A549 (cell line): ENCODE measurements around the gene WBP11. TPM values are rescaled to one million over a fixed set of nuclear protein-coding genes. Genes with fewer than 3 reads are reported as not detected.

Experiments used
- ATAC-seq, 2 experiments: fragments of 200-7000 bp in 1 of 2; fragments of >200 bp in 1 of 2; cut with Nextera tagmentation in 1 of 2; cut with Tn5 transposase in 1 of 2; 3 replicates each; pipeline versions ENCODE4 v1.8.0 to v1.9.1; 2018 to 2020; ENCODE audit warnings: mild to moderate bottlenecking in 1 of 2, moderate library complexity in 1 of 2
- CTCF ChIA-PET: fragments of 300-600 bp; sonication (Branson Sonifier 250); formaldehyde crosslinking; extraction: SDS; loops from one replicate; lab custom pipeline; 2021; ENCODE audit warnings: antibody characterized with exemption, inconsistent platforms; lab: Yijun Ruan, JAX
- POLR2A ChIA-PET: fragments of 350-600 bp; formaldehyde crosslinking; extraction: SDS; loops from one replicate; lab custom pipeline; 2021; ENCODE audit warnings: antibody characterized with exemption, inconsistent platforms; lab: Yijun Ruan, JAX
- DNase-seq, 2 experiments: peaks; one replicate each; pipeline versions ENCODE4 v3.0.0 to v3.0.0-alpha.2; 2011 to 2016; ENCODE audit warnings: low read depth in 1 of 2, low spot score in 1 of 2
- FAIRE-seq: peaks from 2 replicates; lab custom pipeline; 2011; peaks lifted over from hg19 to GRCh38; lab: Jason Lieb, UNC
- H3K27ac ChIP-seq, 2 experiments: fragments of >200 bp; sonication (Bioruptor Twin); formaldehyde crosslinking; 3 replicates each; pipeline ENCODE4 v1.5.1; 2016 to 2017
- H3K4me1 ChIP-seq: fragments of >200 bp; sonication (Bioruptor Twin); formaldehyde crosslinking; 3 replicates; pipeline ENCODE4 v1.6.1; 2016
- H3K4me2 ChIP-seq: fragments of >200 bp; sonication (Bioruptor Twin); formaldehyde crosslinking; 3 replicates; pipeline ENCODE4 v1.6.1; 2016
- H3K4me3 ChIP-seq: fragments of >200 bp; sonication (Bioruptor Twin); formaldehyde crosslinking; 3 replicates; pipeline ENCODE4 v1.5.1; 2016
- H3K9me3 ChIP-seq: fragments of >200 bp; sonication (Bioruptor Twin); formaldehyde crosslinking; 3 replicates; pipeline ENCODE4 v1.6.1; 2016
- CBX8 ChIP-seq: fragments of 200-600 bp; sonication (generic); IDR thresholded peaks from 2 replicates; pipeline ENCODE4 v1.6.1; 2016
- EHF ChIP-seq: fragments of 250-450 bp; sonication (Bioruptor Pico); IDR thresholded peaks from 2 replicates; pipeline ENCODE4 v1.5.0; 2020; ENCODE audit warnings: mild to moderate bottlenecking
- EHMT2 ChIP-seq: fragments of 200-600 bp; sonication (generic); IDR thresholded peaks from 2 replicates; pipeline ENCODE4 v1.6.1; 2016; ENCODE audit warnings: antibody characterized with exemption, low read depth, mild to moderate bottlenecking, moderate library complexity
- ESRRA ChIP-seq: fragments of 150-350 bp; IDR thresholded peaks from 2 replicates; pipeline ENCODE4 v1.6.1; 2014; ENCODE audit warnings: mild to moderate bottlenecking, low read length, borderline replicate concordance
- FOSB ChIP-seq: fragments of 250-450 bp; sonication (Bioruptor Pico); IDR thresholded peaks from 2 replicates; pipeline ENCODE4 v1.5.0; 2020; ENCODE audit warnings: mild to moderate bottlenecking, moderate library complexity
- FOSL2 ChIP-seq, 2 experiments: fragments of 450-650 bp in 1 of 2; fragments of >200 bp in 1 of 2; sonication (Bioruptor Twin) in 1 of 2; formaldehyde crosslinking; IDR thresholded peaks; 2 replicates each; pipeline versions ENCODE4 v1.5.0 to v1.6.1; 2016 to 2020; ENCODE audit warnings: mild to moderate bottlenecking in 1 of 2, moderate library complexity in 1 of 2
- GATA3 ChIP-seq: IDR thresholded peaks from 2 replicates; pipeline ENCODE4 v1.6.1; 2012; ENCODE audit warnings: borderline replicate concordance
- HEYL ChIP-seq: fragments of 250-450 bp; sonication (Bioruptor Pico); IDR thresholded peaks from 2 replicates; pipeline ENCODE4 v1.8.0; 2021; ENCODE audit warnings: mild to moderate bottlenecking, moderate library complexity
- JUN ChIP-seq, 2 experiments: fragments of >200 bp; sonication (Bioruptor Twin); formaldehyde crosslinking; IDR thresholded peaks; 2 replicates in 1 of 2; 3 replicates in 1 of 2; pipeline ENCODE4 v1.6.1; 2016 to 2017
- KDM1A ChIP-seq: fragments of 200-600 bp; sonication (generic); IDR thresholded peaks from 2 replicates; pipeline ENCODE4 v1.6.1; 2016; ENCODE audit warnings: low read depth, mild to moderate bottlenecking
- KDM5A ChIP-seq: fragments of 200-600 bp; sonication (generic); IDR thresholded peaks from 2 replicates; pipeline ENCODE4 v1.6.1; 2016; ENCODE audit warnings: antibody characterized with exemption, mild to moderate bottlenecking
- MYC ChIP-seq: IDR thresholded peaks from 2 replicates; pipeline ENCODE4 v1.6.1; 2012; ENCODE audit warnings: mild to moderate bottlenecking, inconsistent platforms, low read length, improper control_type of control experiment, borderline replicate concordance
- NFE2L2 ChIP-seq: fragments of 150-350 bp; conservative IDR thresholded peaks from 2 replicates; pipeline ENCODE4 v1.6.1; 2014; ENCODE audit warnings: low read length
- PBX3 ChIP-seq: IDR thresholded peaks from 2 replicates; pipeline ENCODE4 v1.6.1; 2012
- POLR2AphosphoS2 ChIP-seq: conservative IDR thresholded peaks from 2 replicates; pipeline ENCODE4 v1.6.1; 2012; ENCODE audit warnings: low read length, improper control_type of control experiment, inconsistent platforms
- RARB ChIP-seq: fragments of 250-450 bp; sonication (Bioruptor Pico); IDR thresholded peaks from 2 replicates; pipeline ENCODE4 v1.8.0; 2021; ENCODE audit warnings: mild to moderate bottlenecking, moderate library complexity
- RNF2 ChIP-seq: fragments of 200-600 bp; sonication (generic); IDR thresholded peaks from 2 replicates; pipeline ENCODE4 v1.6.1; 2016; ENCODE audit warnings: low read depth, mild to moderate bottlenecking, antibody characterized with exemption, moderate library complexity, borderline replicate concordance
- SMC3 ChIP-seq: fragments of >200 bp; sonication (Bioruptor Twin); formaldehyde crosslinking; IDR thresholded peaks from 3 replicates; pipeline ENCODE4 v1.6.1; 2018; ENCODE audit warnings: inconsistent platforms
- TP53 ChIP-seq: fragments of 250-450 bp; sonication (Bioruptor Pico); IDR thresholded peaks from 2 replicates; pipeline ENCODE4 v1.5.0; 2021; ENCODE audit warnings: mild to moderate bottlenecking, moderate library complexity
- ZFP36 ChIP-seq: fragments of 450-650 bp; IDR thresholded peaks from 2 replicates; pipeline ENCODE4 v1.6.1; 2014; ENCODE audit warnings: borderline replicate concordance; ENCODE audit not compliant: partially characterized antibody
- ZNF302 ChIP-seq: fragments of 250-450 bp; sonication (Bioruptor Pico); IDR thresholded peaks from 2 replicates; pipeline ENCODE4 v1.9.0; 2021; ENCODE audit warnings: inconsistent platforms, mild to moderate bottlenecking, moderate library complexity
- ZSCAN20 ChIP-seq: fragments of 250-450 bp; sonication (Bioruptor Pico); IDR thresholded peaks from 2 replicates; pipeline ENCODE4 v1.8.0; 2022; ENCODE audit warnings: mild to moderate bottlenecking, moderate library complexity
- WGBS: methylation state at CpG from one replicate; pipeline ENCODE4 v1.1.6; 2017; ENCODE audit errors: missing lambda C conversion rate; 5-methylcytosine and 5-hydroxymethylcytosine counted together
- polyA plus RNA-seq, 4 experiments: library from polyadenylated mRNA; depleted of rRNA in 3 of 4; stranded (reverse); fragments of >200 nt; fragmentation: RNase III in 1 of 4; extraction: RNeasy Plus Mini Kit Qiagen cat#74134 plus additional on column Dnase treatment in 1 of 4; gene quantifications; 2 replicates in 3 of 4; 3 replicates in 1 of 4; pipeline ENCODE4 v1.2.3, GENCODE V29; 2011 to 2017
- TF ChIP-seq, protein P1 (sequence below): fragments of >200 bp; sonication (Bioruptor Twin); formaldehyde crosslinking; IDR thresholded peaks from 3 replicates; pipeline ENCODE4 v1.6.1; 2016
- TF ChIP-seq, protein P2 (sequence below): fragments of 250-450 bp; sonication (Bioruptor Pico); IDR thresholded peaks from 2 replicates; pipeline ENCODE4 v1.5.0; 2020; ENCODE audit warnings: low read depth, mild to moderate bottlenecking, moderate library complexity
- TF ChIP-seq, protein P3 (sequence below): fragments of >200 bp; sonication (Bioruptor Twin); formaldehyde crosslinking; IDR thresholded peaks from 2 replicates; pipeline ENCODE4 v1.6.1; 2016
- TF ChIP-seq, protein P4 (sequence below): fragments of 200-600 bp; sonication (generic); IDR thresholded peaks from 2 replicates; pipeline ENCODE4 v1.6.1; 2016; ENCODE audit warnings: antibody characterized with exemption, mild to moderate bottlenecking, moderate library complexity

WBP11 gene
- polyA plus RNA-seq, 2 of the 4 experiments (the other 2 are of a cell fraction), result 45.7 to 50.3 TPM

DNA sequence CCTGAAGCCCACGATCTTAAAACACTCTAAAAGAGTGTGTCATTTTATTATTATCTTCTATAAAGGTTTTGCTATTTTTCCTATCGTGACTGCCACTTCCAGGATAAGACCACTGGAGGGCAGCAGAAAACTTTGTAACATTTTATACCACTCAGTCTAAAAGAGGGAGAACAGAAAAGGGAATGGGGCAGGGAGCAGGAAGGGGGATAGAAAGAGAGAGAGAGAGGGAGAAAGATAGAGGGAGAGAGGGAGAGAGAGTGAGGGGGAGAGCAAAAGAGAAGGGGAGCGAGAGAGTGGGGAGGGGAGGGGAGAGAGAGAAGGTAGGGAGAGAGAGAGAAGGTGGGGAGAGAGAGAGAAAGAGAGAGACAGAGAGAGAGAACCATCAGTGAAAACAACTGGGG is 42.1 kb upstream of the WBP11 start (continued):
- TF ChIP-seq MYC, result no peak
- TF ChIP-seq, protein P1, sequence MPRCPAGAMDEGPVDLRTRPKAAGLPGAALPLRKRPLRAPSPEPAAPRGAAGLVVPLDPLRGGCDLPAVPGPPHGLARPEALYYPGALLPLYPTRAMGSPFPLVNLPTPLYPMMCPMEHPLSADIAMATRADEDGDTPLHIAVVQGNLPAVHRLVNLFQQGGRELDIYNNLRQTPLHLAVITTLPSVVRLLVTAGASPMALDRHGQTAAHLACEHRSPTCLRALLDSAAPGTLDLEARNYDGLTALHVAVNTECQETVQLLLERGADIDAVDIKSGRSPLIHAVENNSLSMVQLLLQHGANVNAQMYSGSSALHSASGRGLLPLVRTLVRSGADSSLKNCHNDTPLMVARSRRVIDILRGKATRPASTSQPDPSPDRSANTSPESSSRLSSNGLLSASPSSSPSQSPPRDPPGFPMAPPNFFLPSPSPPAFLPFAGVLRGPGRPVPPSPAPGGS, result no peak

DNA sequence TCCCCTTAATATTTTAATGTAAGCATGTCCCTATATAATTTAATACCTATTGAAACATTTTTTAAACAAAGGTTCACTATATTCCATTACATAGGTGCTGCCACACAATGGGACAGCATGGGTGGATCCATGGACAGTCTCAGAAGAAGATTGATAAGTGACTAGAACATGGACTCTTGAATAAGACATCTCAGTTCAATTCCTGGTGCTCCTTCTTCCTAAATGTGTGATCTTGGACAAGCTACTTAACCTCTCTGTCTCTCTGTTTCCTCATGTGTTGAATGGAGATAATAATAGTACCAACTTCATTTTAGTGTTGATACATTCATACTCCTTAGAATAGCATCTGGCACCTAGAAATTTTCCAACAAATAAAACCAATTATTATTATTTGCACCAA is 41.1 kb upstream of the WBP11 start:
- no peak for FAIRE-seq
- ChIA-PET POLR2A (interaction anchor here (0.9 kb wide), 1 partner anchor 70 kb away, joined by 3 read pairs; a partner anchor contains a TSS), CTCF (interaction anchor here (0.7 to 3.3 kb wide), 8 partner anchors 33 to 377 kb away, joined by 3 to 15 read pairs (median 6); partner anchors contain the start of gene RERG)

GRCh38 chr12:14843425-14843887 is 40.2 kb upstream of the WBP11 start, which contains the start of gene ART4:
TSS of gene ART4 (minus strand) at chr12:14843526. CDS start at chr12:14843113, 413 bp downstream.
- H3K4me3 ChIP-seq, result no peak within 1 kb of the TSS
- ATAC-seq, result no peak
- H3K27ac ChIP-seq, result peak within 1 kb of the TSS; percentile 80 to 86
- ChIA-PET CTCF (interaction anchor here (0.7 to 3.3 kb wide), 9 partner anchors 8 to 378 kb away, joined by 3 to 15 read pairs (median 5); partner anchors contain the start of gene RERG), POLR2A (no interaction called here)
- TF ChIP-seq HEYL (CRISPR knock-in tag), result no peak
- TF ChIP-seq RARB, result no peak
- no peak for TF ChIP-seq FOSB (CRISPR knock-in tag)
- no peak for TF ChIP-seq JUN (IDR thresholded peaks at IDR 0.05)
- no peak for TF ChIP-seq CBX8
- TF ChIP-seq ZSCAN20, result no peak
- no peak for TF ChIP-seq NFE2L2
- TF ChIP-seq ESRRA, result no peak
- FAIRE-seq, result no peak
- DNase-seq, result no peak
- peak within 1 kb of the TSS; percentile 65 for H3K4me2 ChIP-seq
- peaks cover 11% of the 10 kb centered on the region; the same call in 2 of the 3 replicates for H3K9me3 ChIP-seq
- H3K4me1 ChIP-seq, result peaks cover 46% of the 10 kb centered on the region
- 84% methylated on average over 10 of the region's 10 CpGs for WGBS

More for the DNA sequence above, 41.1 kb upstream of the WBP11 start:
- no peak overlapping the region for H3K4me2 ChIP-seq
- no peak for ATAC-seq
- TF ChIP-seq SMC3 (no peak), ZFP36 (no peak), PBX3 (no peak), POLR2AphosphoS2 (no peak)
- no peak for DNase-seq
- H3K4me3 ChIP-seq, result no peak overlapping the region
- no peak overlapping the region for H3K27ac ChIP-seq
- H3K4me1 ChIP-seq, result peaks cover 46% of the 10 kb centered on the region
- peaks cover 6% of the 10 kb centered on the region; the same call in 2 of the 3 replicates for H3K9me3 ChIP-seq

DNA sequence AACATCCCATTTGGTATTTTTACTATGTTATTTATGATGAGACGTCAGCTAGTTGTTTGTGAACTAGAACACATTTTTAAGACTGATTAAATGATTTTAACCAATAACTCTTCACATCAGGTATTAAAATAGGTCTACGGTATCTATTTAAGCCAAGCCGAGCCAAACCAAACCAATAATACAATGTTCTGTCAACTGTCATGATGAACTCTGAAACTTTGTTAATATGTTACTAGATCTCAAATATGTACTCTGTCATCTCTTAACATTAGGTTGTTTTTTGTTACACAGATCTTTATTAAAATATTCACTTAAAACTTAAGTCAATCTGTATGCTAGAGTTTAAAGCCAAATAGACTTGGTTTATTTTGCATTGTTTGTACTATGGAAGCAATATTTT is 39.0 kb upstream of the WBP11 start:
- 0 out of 6 replicates have a peak, but pooled peaks of 1 of the 2 experiments have one; percentile 12 for ATAC-seq
- ChIA-PET POLR2A (no interaction called here), CTCF (no interaction called here)
- no peak for DNase-seq
- Histone ChIP-seq H3K27ac (peak overlapping the region; percentile 80 to 86; a peak in 5 of 6 replicates), H3K4me2 (peak overlapping the region; percentile 65), H3K4me3 (no peak overlapping the region)
- peak; percentile 89 for FAIRE-seq
- no peak for TF ChIP-seq TP53 (CRISPR knock-in tag)
- TF ChIP-seq EHF, result no peak
- TF ChIP-seq, protein P2, sequence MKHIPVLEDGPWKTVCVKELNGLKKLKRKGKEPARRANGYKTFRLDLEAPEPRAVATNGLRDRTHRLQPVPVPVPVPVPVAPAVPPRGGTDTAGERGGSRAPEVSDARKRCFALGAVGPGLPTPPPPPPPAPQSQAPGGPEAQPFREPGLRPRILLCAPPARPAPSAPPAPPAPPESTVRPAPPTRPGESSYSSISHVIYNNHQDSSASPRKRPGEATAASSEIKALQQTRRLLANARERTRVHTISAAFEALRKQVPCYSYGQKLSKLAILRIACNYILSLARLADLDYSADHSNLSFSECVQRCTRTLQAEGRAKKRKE (CRISPR knock-in tag), result no peak
- no peak for TF ChIP-seq ZNF302
- no peak for TF ChIP-seq GATA3
- TF ChIP-seq, protein P3, sequence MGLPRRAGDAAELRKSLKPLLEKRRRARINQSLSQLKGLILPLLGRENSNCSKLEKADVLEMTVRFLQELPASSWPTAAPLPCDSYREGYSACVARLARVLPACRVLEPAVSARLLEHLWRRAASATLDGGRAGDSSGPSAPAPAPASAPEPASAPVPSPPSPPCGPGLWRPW, result no peak
- no peak for TF ChIP-seq EHMT2
- TF ChIP-seq HEYL (CRISPR knock-in tag), result no peak
- no peak for TF ChIP-seq KDM1A
- no peak for TF ChIP-seq FOSL2 (IDR thresholded peaks at IDR 0.05)
- no peak for TF ChIP-seq FOSL2 (CRISPR knock-in tag; IDR thresholded peaks at IDR 0.05)
- no peak for TF ChIP-seq RNF2
- TF ChIP-seq, protein P4, sequence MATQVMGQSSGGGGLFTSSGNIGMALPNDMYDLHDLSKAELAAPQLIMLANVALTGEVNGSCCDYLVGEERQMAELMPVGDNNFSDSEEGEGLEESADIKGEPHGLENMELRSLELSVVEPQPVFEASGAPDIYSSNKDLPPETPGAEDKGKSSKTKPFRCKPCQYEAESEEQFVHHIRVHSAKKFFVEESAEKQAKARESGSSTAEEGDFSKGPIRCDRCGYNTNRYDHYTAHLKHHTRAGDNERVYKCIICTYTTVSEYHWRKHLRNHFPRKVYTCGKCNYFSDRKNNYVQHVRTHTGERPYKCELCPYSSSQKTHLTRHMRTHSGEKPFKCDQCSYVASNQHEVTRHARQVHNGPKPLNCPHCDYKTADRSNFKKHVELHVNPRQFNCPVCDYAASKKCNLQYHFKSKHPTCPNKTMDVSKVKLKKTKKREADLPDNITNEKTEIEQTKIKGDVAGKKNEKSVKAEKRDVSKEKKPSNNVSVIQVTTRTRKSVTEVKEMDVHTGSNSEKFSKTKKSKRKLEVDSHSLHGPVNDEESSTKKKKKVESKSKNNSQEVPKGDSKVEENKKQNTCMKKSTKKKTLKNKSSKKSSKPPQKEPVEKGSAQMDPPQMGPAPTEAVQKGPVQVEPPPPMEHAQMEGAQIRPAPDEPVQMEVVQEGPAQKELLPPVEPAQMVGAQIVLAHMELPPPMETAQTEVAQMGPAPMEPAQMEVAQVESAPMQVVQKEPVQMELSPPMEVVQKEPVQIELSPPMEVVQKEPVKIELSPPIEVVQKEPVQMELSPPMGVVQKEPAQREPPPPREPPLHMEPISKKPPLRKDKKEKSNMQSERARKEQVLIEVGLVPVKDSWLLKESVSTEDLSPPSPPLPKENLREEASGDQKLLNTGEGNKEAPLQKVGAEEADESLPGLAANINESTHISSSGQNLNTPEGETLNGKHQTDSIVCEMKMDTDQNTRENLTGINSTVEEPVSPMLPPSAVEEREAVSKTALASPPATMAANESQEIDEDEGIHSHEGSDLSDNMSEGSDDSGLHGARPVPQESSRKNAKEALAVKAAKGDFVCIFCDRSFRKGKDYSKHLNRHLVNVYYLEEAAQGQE, result no peak
- TF ChIP-seq KDM5A, result no peak
- TF ChIP-seq, all 56 proteins: peak for 0
- 6% methylated on average over 3 of the region's 3 CpGs for WGBS
- peaks cover 11% of the 10 kb centered on the region; the same call in 2 of the 3 replicates for H3K9me3 ChIP-seq
- H3K4me1 ChIP-seq, result peaks cover 57% of the 10 kb centered on the region
